HG02938 (cell line): Measurements from ENCODE around the gene PDE8B.

ENCODE experiments used
- ATAC-seq: cut with Tn5 transposase; IDR thresholded peaks from one replicate; pipeline ENCODE4 v1.9.1; 2021; ENCODE audit warnings: mild to moderate bottlenecking, moderate library complexity; ENCODE audit not compliant: unreplicated experiment

The PDE8B gene

GRCh38 chr5:77316871-77317661, 106.6 kb downstream of the PDE8B start:
- no peak for ATAC-seq

- no peak for ATAC-seq
Observed at GRCh38 chr5:77318060-77318459, 107.6 kb downstream of the PDE8B start.

- no peak for ATAC-seq
Observed at GRCh38 chr5:77319117-77319804, 108.8 kb downstream of the PDE8B start.

GRCh38 chr5:77321793-77322394, 111.4 kb downstream of the PDE8B start:
- ATAC-seq = no peak

GRCh38 chr5:77322406-77322805, 111.9 kb downstream of the PDE8B start:
- no peak for ATAC-seq

- ATAC-seq = no peak
Observed at GRCh38 chr5:77325921-77326541, 115.6 kb downstream of the PDE8B start.

GRCh38 chr5:77326986-77327734, 116.7 kb downstream of the PDE8B start:
- ATAC-seq = no peak

- ATAC-seq = no peak
Observed at GRCh38 chr5:77328930-77329647, 118.6 kb downstream of the PDE8B start.

- ATAC-seq = no peak
Observed at GRCh38 chr5:77329664-77330430, 119.4 kb downstream of the PDE8B start.

- ATAC-seq = no peak
Observed at GRCh38 chr5:77333036-77333435, 122.6 kb downstream of the PDE8B start.

GRCh38 chr5:77333451-77334123, 123.1 kb downstream of the PDE8B start:
- ATAC-seq = no peak

- no peak for ATAC-seq
Observed at GRCh38 chr5:77337246-77337645, 126.8 kb downstream of the PDE8B start.

GRCh38 chr5:77337686-77338085, 127.2 kb downstream of the PDE8B start:
- no peak for ATAC-seq

GRCh38 chr5:77339337-77339890, 128.9 kb downstream of the PDE8B start:
- no peak for ATAC-seq

- no peak for ATAC-seq
Observed at GRCh38 chr5:77343165-77343564, 132.7 kb downstream of the PDE8B start.

- no peak for ATAC-seq
Observed at GRCh38 chr5:77347435-77348098, 137.1 kb downstream of the PDE8B start.

GRCh38 chr5:77353251-77353650, 142.8 kb downstream of the PDE8B start:
- no peak for ATAC-seq

- ATAC-seq = no peak
Observed at GRCh38 chr5:77354454-77354853, 144.0 kb downstream of the PDE8B start.
